ENCODE results near the gene CCDC88B.

Gene CCDC88B

DNA sequence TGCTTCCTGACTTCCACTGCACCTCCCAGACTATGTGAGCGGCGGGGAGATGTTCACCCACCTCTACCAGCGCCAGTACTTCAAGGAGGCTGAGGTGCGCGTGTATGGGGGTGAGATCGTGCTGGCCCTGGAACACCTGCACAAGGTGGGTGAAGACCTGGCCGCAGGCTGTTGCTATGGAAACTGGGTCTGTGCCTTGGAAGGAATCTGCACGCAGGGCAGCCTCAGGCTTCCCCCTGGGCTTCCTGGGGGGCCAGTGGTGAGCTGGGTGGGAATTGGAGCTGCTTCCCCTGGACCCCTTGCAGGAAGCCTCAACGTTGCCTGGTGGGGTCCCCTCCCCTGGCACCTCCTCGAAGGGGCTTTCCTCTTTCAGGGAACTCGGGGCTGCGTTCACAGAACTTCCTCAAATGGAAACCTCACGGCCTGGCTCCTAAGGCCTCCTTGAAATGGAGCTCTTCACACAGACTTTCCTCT is 20.5 kb downstream of the CCDC88B start:
- no peak for DNase-seq

DNA sequence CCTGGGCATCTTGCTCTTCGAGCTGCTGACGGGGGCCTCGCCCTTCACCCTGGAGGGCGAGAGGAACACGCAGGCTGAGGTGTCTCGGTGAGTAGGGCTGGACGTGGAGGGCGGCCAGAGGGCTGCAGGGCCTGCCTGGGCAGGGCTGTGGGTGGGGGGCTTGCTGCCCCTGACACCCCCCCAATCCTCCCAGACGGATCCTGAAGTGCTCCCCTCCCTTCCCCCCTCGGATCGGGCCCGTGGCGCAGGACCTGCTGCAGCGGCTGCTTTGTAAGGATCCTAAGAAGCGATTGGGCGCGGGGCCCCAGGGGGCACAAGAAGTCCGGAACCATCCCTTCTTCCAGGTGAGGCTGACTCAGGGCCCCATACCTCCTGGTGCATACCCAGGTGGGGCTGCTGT is 21.7 kb downstream of the CCDC88B start:
- no peak for DNase-seq

DNA sequence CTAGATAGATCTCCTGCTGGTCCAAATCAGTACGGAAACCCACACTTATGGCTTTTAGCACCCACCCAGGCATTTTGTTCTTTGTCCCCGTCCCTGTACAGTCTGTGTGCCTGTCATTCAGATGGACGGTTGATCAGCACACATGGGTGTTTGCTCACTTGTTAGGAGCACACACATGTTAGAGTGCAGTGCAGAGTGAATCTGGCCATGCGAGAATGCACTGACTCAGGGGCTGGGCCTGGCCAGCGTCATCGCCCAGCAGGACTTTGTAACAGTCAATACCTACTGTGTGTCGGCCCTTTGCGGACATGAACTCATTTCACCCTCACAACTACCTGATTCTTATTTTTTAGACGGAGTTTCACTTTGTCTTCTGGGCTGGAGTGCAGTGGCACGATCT is 22.3 kb downstream of the CCDC88B start:
- no peak for DNase-seq

DNA sequence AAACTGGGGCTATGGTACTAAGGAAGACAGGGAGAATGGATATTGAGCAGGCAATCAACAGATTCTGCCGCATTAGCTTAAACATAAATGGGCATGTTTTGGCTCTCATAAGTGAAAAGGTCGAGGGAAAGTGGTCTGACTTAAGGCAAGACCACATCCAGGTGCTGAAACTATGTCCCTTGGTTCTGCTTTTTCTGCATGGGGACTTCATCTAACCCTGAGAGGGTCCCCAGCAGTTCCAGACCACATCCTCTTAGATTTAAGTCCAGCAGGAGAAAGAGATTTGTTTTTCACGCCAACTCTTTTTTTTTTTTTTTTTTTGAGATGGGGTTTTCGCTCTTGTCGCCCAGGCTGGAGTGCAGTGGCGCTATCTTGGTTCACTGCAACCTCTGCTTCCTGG is 24.4 kb downstream of the CCDC88B start:
- no peak for DNase-seq

DNA sequence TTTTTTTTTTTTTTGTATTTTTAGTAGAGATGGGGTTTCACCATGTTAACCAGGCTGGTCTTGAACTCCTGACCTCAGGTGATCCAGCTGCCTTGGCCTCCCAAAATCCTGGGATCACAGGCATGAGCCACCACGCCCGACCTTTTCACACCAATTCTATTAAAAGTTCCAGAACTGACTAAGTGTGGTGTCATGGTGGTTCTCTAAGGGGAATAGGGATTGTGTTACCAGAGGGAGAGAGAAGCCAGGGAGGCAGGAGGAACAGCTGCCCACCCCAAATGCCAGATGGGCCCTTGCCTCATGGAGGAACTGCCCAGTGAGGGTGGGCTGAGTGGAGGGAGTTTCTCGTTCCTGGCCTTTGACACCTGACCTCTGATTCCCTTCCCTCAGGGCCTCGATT is 24.9 kb downstream of the CCDC88B start:
- no peak for DNase-seq

DNA sequence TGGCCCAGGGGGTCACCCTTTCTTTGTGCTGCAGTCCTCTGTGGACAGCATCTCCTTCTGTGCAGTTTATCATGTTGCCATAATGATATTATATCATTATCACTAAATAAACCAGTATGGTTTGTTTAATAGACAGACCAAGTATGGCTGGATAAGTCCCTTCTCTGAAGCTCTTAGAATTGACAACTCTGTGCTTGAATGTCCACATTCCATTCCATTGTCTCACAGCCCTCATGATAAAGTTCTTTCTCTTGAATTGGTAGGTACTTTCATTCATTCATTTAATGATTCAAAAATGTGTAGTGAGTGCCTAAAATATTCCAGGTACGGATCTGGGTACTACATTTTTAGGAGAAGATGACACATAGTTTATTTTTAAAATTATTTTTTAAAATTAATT is 26.7 kb downstream of the CCDC88B start:
- DNase-seq: no peak

DNA sequence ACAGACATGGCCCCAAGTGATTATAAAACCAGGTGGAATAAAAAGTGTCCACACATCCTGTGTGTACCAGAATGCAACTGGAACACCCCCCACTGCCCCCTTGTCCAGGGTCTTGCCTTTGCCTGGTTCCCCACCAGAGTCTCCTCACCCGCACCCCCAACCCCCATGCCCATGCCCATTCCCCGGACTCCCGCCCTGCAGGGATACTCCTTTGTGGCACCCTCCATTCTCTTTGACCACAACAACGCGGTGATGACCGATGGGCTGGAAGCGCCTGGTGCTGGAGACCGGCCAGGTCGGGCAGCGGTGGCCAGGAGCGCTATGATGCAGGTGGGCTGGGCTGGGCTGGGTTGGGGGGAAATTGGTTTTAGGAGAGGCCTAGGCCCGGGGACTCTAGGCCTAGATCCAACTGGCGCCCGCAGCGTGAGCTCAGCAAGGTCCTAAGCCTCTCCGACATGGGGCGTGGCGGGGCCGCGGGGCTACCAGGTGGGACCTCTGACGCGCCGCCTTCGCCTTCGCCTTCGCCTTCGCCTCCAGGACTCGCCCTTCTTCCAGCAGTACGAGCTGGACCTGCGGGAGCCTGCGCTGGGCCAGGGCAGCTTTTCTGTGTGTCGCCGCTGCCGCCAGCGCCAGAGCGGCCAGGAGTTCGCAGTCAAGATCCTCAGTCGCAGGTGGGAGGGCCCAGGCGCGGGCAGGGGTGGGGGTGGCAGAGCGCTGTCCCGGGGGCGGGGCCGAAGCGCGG is 28.1 kb downstream of the CCDC88B start:
- DNase-seq: no peak

DNA sequence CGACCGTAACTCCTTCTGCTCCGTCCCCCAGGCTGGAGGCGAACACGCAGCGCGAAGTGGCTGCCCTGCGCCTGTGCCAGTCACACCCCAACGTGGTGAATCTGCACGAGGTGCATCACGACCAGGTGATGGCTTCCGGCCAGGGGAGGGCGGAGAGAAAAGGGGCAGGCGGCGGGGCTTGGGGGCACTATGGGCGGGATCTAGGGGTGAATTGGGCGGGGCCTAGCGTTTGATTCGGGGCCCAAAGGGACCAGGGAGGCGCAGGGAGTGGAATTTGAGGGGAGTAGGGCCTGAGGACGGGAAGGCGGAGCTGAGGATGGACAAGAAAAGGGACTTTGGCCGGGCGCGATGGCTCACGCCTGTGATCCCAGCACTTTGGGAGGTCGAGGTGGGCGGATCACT is 28.7 kb downstream of the CCDC88B start:
- DNase-seq: no peak

DNA sequence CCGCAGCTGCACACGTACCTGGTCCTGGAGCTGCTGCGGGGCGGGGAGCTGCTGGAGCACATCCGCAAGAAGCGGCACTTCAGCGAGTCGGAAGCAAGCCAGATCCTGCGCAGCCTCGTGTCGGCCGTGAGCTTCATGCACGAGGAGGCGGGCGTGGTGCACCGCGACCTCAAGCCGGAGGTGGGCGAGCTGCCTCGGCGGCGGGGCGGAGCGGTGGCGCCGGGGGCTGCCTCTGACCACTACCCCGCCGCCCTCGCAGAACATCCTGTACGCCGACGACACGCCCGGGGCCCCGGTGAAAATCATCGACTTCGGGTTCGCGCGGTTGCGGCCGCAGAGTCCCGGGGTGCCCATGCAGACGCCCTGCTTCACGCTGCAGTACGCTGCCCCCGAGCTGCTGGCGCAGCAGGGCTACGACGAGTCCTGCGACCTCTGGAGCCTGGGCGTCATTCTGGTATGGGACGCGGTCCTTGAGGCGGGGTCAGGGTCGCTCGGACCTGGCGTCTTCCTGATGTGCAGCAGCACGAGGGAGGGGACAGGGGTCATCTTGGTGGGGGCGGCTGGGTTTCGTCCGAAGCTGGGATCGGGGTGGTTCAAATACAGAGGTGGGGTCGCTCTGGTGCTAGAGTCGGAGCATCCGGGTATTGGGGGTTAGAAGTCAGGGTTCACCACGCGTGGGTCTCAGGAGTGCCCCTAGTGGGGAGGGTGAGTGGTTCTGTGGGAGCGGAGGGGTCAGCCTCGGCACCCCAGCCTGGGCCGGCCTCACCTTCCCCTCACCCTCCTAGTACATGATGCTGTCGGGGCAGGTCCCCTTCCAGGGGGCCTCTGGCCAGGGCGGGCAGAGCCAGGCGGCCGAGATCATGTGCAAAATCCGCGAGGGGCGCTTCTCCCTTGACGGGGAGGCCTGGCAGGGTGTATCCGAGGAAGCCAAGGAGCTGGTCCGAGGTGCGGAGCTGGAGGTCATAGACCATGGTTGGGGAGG is 29.7 kb downstream of the CCDC88B start:
- no peak for DNase-seq

DNA sequence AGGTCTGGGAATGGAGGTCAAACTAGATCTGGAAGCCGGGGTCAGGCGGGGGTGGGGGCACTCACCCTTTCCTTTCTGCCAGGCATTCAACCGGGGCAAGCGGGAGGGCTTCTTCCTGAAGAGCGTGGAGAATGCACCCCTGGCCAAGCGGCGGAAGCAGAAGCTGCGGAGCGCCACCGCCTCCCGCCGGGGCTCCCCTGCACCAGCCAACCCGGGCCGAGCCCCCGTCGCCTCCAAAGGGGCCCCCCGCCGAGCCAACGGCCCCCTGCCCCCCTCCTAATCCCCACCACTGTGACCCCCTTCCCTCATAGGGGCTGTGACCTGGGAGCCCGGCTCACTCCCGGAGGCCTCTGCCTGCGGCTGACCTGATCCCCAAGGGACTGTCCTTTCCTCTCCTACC is 31.2 kb downstream of the CCDC88B start:
- no peak for DNase-seq

DNA sequence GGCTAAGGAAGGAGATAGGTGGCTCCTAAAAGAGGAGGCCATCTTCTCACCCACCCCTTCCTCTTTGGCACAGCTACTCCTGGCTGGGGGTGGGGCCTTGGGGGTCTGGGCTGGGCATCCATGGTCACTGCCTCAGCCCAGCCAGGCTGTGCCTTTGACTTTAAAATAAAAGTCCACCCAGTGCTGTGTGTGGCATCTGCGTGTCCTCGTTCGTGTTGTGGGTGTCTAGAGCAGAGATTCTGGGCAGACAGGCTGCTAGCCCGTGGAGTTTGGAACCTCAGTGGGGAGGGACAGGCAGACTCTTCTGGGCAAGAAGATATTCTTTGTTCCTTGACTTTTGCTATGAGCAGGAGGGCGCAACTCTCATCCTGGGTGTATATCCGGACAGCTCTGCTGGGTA is 32.0 kb downstream of the CCDC88B start:
- DNase-seq: no peak

DNA sequence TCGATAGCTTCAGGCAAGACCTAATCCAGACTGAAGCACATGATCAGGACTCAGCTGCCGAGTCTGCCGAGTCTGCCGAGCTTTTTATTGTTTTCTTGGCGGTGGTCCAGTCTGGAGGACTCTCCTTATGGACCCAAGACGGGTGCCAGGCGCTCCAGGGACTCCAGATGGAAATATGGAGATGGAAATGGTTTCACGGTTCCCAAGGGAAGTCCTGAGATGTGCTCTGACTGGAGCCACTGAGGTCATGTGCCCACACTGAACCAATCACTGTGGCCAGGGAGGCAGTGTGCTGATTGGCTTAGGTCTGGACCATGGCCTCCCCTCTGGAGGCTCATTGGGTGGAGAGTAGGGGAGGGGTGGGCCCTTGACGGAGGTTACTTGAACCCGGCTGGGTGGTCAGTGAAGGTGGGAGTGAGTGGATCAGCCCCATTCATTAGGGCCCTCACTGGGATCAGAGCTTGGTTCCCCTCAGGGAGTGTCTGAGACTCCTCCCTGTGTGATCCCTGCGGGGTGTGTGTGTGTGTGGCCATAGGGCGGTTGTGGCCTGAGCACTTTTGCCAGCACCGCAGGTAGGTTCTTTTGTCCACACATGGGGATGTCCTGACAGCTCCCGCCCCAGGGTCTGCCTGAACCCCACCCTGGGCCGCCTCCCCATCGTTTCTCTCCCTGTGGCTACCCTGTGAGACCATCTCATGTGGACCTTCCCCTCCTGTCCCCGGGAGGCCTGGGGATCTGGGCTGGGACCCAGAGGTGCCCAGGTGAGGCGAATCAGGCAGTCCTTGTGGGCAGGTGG is 33.0 kb downstream of the CCDC88B start:
- DNase-seq: no peak

DNA sequence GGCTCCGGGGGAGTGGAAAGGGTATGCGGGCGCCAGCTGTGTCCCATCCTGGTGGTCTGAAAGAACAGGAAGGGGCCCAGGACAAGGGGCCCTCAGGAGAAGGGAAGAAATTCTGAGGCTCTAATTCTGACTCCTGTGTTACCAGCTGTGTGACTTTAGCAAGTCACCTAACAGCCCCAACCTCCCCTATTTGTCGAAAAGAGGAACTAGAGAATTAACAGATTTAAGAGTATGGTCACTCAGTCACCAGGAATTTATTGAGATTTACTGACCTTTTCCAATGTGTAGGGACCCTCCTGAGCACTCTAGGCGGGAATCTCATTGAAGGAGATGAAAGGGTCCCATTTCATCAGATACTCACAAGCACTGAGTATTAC is 33.6 kb downstream of the CCDC88B start:
- DNase-seq: no peak

DNA sequence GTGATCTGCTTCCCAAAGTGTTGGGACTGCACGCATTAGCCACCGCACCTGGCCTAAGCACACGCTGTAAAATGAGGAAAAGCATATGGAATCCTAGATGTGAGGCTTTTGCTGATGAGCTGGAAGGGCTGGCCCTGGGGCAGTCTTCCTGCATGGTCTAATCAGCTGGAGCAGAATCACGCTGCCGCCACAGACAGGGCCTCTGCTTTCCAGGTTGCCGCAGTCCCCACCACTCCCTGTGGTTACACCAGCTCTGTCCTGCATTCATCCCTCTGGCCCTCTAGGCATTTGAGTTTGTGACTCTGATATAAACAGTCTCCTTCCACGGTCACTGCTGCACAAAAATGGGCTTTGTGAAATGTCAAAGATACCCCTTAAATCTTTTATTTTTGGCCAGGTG is 36.1 kb downstream of the CCDC88B start:
- no peak for DNase-seq

DNA sequence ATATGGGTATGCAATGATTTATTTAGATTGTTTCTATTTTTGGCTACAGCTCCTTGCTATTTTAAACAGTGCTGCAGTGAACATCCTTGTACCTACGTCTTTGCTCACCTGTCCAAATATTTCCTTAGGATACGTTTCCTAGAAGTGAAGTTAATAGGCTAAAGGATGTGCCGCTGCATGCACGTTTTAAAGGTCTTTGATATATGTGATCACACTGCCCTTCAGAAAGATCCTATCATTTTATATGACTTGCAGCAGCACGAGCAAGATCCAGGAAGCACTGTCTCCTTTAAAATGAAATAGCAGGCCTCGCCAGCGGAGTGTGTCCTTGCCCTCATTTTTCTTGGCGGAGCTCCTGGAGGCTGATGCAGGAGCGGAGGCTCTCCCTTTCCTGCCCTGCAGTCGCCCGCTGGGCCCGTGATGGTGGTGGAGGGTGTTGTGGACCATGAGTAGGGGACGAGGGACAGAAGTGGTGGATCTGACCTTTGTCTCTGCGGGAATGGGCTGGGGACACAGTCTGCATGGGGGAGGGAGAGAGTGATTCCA is 38.4 kb downstream of the CCDC88B start:
- DNase-seq: no peak

DNA sequence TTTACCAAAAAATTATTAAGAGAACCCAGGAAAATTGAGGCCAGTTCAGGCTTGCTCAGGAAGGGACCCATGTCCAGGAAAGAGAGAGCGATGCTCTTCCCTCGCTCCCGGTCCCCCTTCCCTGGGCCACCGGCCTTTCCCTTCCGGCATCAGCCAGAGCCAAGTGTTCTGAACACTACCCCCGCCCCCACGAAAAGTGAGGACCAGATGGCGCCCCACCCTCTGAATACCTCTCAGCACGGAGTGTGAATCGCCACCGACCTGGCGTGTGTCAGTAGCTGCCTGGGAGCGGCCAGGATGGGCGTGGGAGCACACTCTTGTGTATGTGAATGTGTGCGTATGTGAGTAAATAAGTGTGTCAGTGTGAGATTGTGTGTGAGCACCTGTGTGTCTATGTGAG is 39.2 kb downstream of the CCDC88B start:
- no peak for DNase-seq

DNA sequence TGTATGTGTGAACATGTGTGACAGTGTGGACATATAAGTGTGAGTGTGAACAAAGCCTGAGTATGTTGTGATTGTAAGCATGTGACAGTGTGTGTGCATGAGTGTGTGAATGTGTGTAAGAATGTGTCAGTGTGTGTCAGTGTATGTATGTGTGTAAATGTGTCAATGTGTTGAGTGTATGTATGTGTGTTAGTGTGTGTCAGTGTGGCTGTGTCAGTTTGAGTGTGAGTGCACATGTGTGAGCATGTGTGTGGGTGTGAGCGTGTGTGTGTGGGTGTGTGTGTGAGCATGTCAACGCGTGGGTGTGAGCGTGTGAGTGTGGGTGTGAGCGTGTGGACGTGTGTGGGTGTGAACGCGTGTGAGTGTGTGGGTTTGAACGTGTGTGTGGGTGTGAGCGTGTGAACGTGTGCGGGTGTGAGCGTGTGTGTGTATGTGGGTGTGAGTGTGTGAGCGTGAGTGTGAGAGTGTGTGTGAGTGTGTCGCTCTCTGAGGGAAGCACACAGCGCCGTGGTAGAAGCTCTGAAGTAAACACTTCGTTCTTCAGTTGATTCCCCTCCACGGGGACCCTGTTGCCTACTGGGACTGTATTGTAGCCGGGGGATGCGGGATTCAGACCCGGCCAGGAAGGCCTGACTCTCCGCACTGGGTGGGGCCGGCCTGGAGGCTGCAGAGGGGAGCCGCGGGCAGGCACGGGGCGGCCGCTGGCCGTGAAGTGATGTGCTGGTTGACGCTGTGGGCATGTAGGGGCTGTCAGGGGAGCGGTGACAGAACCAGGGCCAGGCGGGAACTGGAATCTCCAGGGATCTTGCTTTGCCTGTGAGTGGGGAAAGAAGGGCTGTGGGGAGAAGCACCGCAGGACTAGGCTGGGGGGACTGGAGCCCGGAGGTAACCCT is 40.1 kb downstream of the CCDC88B start:
- no peak for DNase-seq

DNA sequence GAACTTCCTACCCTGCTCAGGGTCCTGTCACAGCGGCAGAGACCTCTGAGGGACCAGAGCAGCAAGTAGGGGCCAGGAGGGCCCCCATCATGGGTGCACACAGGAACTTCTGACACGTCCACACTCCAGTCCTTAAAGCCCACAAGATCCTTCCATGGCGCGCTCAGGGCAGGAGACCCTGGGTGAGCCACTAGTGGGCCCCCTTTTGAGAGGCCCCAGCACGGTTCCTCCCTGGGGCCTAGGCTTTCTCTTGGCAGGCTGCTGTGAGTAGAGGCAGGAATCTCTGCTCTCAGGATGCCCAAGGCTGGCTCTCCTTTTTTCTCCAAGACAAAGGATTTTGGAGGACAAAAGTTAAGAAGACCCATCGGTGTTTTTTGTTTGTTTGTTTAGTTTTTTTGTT is 41.3 kb downstream of the CCDC88B start:
- no peak for DNase-seq

DNA sequence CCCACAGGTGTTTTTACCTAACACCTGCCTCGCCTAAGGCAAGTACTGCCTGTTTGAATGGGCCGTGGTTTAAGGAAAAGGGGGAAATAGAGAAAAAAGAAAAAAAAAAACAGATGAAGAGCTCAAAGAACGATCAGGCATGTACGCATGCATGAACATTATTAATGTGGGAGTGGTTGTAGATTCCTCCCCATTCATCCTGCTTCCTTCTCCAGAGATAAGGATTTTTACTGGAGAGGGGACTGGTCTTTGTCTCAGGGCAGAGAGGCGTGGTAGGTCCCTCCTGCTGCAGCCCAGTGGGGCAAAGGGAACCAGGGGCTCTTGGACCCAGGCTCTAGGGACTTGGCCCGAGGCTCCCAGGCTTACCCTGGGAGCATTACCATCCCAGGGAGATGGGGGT is 42.0 kb downstream of the CCDC88B start:
- DNase-seq: no peak

DNA sequence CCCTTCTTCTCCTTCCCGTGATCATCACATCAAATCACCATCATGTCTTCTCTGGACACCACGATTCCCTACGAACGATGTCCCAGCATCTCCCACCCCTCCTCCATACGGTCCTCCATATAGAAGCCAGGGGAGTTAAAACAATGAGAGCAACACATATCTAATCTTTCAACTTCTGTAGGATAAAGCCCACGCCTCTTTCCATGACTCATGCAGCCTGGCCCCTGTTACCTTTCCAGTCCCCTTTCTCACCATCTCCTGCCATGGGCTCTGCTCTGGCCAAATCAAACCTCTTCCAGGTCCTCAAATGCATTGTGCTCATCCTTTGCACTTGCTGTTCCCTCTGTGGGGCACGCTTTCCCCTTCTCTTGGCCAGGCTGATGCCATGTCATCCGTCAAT is 42.6 kb downstream of the CCDC88B start:
- no peak for DNase-seq

DNA sequence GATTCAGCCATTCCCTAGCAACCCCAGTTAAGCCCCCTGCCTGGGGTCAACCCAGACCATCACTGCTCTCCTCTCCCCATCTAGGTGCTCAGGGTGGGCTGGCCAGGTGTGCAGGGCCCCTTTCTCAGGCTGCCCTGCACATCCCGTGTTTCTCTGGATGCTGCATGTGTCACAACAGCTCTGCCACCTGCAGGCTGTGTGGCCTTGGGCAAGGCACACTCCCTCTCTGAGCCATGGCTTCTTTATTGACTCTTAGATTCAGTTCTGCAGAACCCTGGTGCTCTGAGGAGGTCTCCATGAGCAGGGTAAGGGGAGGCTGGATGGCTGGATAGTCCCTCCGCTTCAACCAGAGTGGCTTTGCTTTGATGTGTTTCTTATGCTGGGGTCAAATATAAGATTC is 43.6 kb downstream of the CCDC88B start:
- DNase-seq: no peak

Measured in activated CD4-positive, alpha-beta T cell treated with anti-CD3 and anti-CD28 coated beads, Interleukin-2, amount 50 U/mL, for 48 hours (primary cell).